Uterus (tissue), 2 donors: ENCODE results near the gene CST5.

Source experiments
- CTCF ChIP-seq, 4 experiments: fragments of 200-600 bp in 2 of 4; fragments of 450-650 bp in 2 of 4; sonication (generic) in 2 of 4; IDR thresholded peaks; one replicate each; pipeline ENCODE4 v1.5.1; 2016 to 2019; ENCODE audit warnings: antibody characterized with exemption in 4 of 4, mild to moderate bottlenecking in 2 of 4, moderate library complexity in 1 of 4
- POLR2A ChIP-seq, 2 donors: fragments of 450-650 bp; IDR thresholded peaks; one replicate each; pipeline ENCODE4 v1.6.1; 2016; ENCODE audit warnings: antibody characterized with exemption in 2 of 2, mild to moderate bottlenecking in 1 of 2, moderate library complexity in 1 of 2

- TF ChIP-seq POLR2A (IDR thresholded peaks at IDR 0.05) (no peak), CTCF (IDR thresholded peaks at IDR 0.05) (no peak)
Observed at GRCh38 chr20:23928788-23929187, 49.2 kb upstream of the CST5 start.
